Sigmoid colon (tissue), 4 donors: ENCODE results near the gene SH3TC2.

ENCODE experiments used
- EP300 ChIP-seq, 4 donors: sonication (generic); formaldehyde crosslinking; IDR thresholded peaks; one replicate each; pipeline ENCODE4 v1.6.1; 2017; ENCODE audit warnings: antibody characterized with exemption in 4 of 4
- POLR2A ChIP-seq, 2 donors: fragments of 450-650 bp; IDR thresholded peaks; one replicate each; pipeline ENCODE4 v1.6.1; 2016; ENCODE audit warnings: antibody characterized with exemption in 2 of 2, mild to moderate bottlenecking in 2 of 2, moderate library complexity in 2 of 2
- POLR2AphosphoS5 ChIP-seq, 4 donors: sonication (generic); formaldehyde crosslinking; IDR thresholded peaks; one replicate each; pipeline ENCODE4 v1.6.1; 2017; ENCODE audit warnings: antibody characterized with exemption in 4 of 4
- TF ChIP-seq, protein P1 (sequence below), 4 experiments: fragments of 450-650 bp in 3 of 4; fragments of 200-600 bp in 1 of 4; IDR thresholded peaks; one replicate each; pipeline ENCODE4 v1.5.1; 2016 to 2019; ENCODE audit warnings: antibody characterized with exemption in 4 of 4, mild to moderate bottlenecking in 3 of 4, moderate library complexity in 2 of 4

DNA sequence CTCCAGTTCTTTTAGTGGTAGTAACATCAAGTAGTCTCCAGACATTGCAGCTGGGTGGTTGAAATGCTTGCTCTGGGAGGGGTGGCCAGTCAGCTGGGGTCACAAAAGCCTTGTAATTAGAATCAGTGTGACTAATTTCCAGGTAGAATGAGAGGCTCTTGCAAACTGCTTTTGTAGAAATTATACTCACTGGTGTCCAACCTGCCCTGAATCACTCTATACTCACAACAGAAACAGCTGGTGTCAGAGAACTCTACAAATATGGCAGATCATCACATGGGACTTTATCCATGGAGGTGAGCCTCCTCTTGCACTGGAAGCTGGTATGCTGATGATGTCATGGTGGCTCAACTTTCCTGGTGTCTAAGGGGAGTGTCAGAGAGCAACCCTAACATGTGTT is 71.3 kb downstream of the SH3TC2 start:
- TF ChIP-seq, protein P1, sequence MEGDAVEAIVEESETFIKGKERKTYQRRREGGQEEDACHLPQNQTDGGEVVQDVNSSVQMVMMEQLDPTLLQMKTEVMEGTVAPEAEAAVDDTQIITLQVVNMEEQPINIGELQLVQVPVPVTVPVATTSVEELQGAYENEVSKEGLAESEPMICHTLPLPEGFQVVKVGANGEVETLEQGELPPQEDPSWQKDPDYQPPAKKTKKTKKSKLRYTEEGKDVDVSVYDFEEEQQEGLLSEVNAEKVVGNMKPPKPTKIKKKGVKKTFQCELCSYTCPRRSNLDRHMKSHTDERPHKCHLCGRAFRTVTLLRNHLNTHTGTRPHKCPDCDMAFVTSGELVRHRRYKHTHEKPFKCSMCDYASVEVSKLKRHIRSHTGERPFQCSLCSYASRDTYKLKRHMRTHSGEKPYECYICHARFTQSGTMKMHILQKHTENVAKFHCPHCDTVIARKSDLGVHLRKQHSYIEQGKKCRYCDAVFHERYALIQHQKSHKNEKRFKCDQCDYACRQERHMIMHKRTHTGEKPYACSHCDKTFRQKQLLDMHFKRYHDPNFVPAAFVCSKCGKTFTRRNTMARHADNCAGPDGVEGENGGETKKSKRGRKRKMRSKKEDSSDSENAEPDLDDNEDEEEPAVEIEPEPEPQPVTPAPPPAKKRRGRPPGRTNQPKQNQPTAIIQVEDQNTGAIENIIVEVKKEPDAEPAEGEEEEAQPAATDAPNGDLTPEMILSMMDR (IDR thresholded peaks at IDR 0.05), result no peak
- TF ChIP-seq POLR2A (IDR thresholded peaks at IDR 0.05) (no peak), POLR2AphosphoS5 (IDR thresholded peaks at IDR 0.05) (no peak), EP300 (IDR thresholded peaks at IDR 0.05) (no peak)
